RWPE1 (cell line): Measurements from ENCODE around the gene TSNAXIP1.

ENCODE experiments used
- CTCF ChIA-PET: fragments of 350-600 bp; sonication (Branson Sonifier 250); formaldehyde crosslinking; extraction: SDS; loops from one replicate; lab custom pipeline; 2021; lab: Yijun Ruan, JAX
- POLR2A ChIA-PET: fragments of 400-600 bp; formaldehyde crosslinking; extraction: SDS; loops from one replicate; lab custom pipeline; 2020; ENCODE audit warnings: antibody characterized with exemption; ENCODE audit not compliant: low non-redundant PET; lab: Yijun Ruan, JAX
- DNase-seq: peaks from one replicate; pipeline ENCODE4 v3.0.0; 2012; ENCODE audit warnings: low spot score
- H3K27ac ChIP-seq: fragments of 450-650 bp; 2 replicates; pipeline ENCODE4 v1.5.1; 2017
- CTCF ChIP-seq: fragments of 450-650 bp; conservative IDR thresholded peaks from 2 replicates; pipeline ENCODE4 v1.5.1; 2017; ENCODE audit warnings: low read depth, mild to moderate bottlenecking

The TSNAXIP1 gene

GRCh38 chr16:67865318-67865717 lies 58.6 kb downstream of the TSNAXIP1 start:
- no peak; the same call in 1 of the 2 replicates for TF ChIP-seq CTCF

GRCh38 chr16:67868290-67868689 lies 61.6 kb downstream of the TSNAXIP1 start:
- TF ChIP-seq CTCF = no peak
- DNase-seq = no peak
- H3K27ac ChIP-seq = peak overlapping the region; percentile 30; the same call in 1 of the 2 replicates
- ChIA-PET CTCF (interaction anchor here (0.6 kb wide), 1 partner anchor 61 kb away, joined by 4 read pairs; no protein-coding TSS in a partner anchor), POLR2A (no interaction called here)

More at GRCh38 chr16:67865318-67865717, 58.6 kb downstream of the TSNAXIP1 start:
- ChIA-PET CTCF (interaction anchor here (0.6 to 1.3 kb wide), 5 partner anchors 46 to 236 kb away, joined by 3 to 5 read pairs (median 4); no protein-coding TSS in a partner anchor), POLR2A (no interaction called here)
- H3K27ac ChIP-seq = peak overlapping the region; percentile 17; the same call in 1 of the 2 replicates
- no peak for DNase-seq

- TF ChIP-seq CTCF = no peak
- peak overlapping the region; percentile 56 for H3K27ac ChIP-seq
- POLR2A ChIA-PET = no interaction called here
- DNase-seq = no peak
- CTCF ChIA-PET = interaction anchor here (1.4 kb wide), 1 partner anchor 202 kb away, joined by 5 read pairs; no protein-coding TSS in a partner anchor
These were observed 63.0 kb downstream of the TSNAXIP1 start for GRCh38 chr16:67869653-67870052.

- POLR2A ChIA-PET = interaction anchor here (0.6 to 0.8 kb wide), 2 partner anchors 12 to 25 kb away, joined by 3 to 4 read pairs; partner anchors contain the start of gene NUTF2
- no peak for DNase-seq
- CTCF ChIA-PET = interaction anchor here (1.2 to 1.7 kb wide), 4 partner anchors 12 to 55 kb away, joined by 3 to 9 read pairs (median 5); partner anchors contain the start of gene NRN1L
- no peak for TF ChIP-seq CTCF
- H3K27ac ChIP-seq = peak overlapping the region; percentile 79
These were observed 64.6 kb downstream of the TSNAXIP1 start for GRCh38 chr16:67871256-67871655.

- ChIA-PET CTCF (interaction anchor here (0.6 to 1.7 kb wide), 5 partner anchors 11 to 62 kb away, joined by 3 to 9 read pairs (median 3); partner anchors contain the start of gene NRN1L), POLR2A (interaction anchor here (0.6 to 0.8 kb wide), 2 partner anchors 13 to 26 kb away, joined by 3 to 4 read pairs; partner anchors contain the start of gene NUTF2)
- no peak for DNase-seq
- no peak for TF ChIP-seq CTCF
- peak overlapping the region; percentile 79 for H3K27ac ChIP-seq
These were observed 65.5 kb downstream of the TSNAXIP1 start for GRCh38 chr16:67872131-67872630.

GRCh38 chr16:67872631-67873434 lies 66.1 kb downstream of the TSNAXIP1 start, which contains the start of gene EDC4:
Gene EDC4, plus strand, starts transcription at chr16:67873052. Its CDS starts 210 bp downstream, at chr16:67873262.
- ChIA-PET POLR2A (no interaction called here), CTCF (interaction anchor here (0.6 to 1.7 kb wide), 5 partner anchors 9 to 142 kb away, joined by 3 to 7 read pairs (median 6); partner anchors contain the start of gene NRN1L)
- DNase-seq = peak; percentile 89
- peak within 1 kb of the TSS; percentile 79 for H3K27ac ChIP-seq
- TF ChIP-seq CTCF = no peak
